Testis (tissue), 2 donors: ENCODE results near the gene RPL21.

Experiments used
- CTCF ChIP-seq, 3 experiments: fragments of 450-650 bp in 2 of 3; fragments of 200-600 bp in 1 of 3; sonication (generic) in 1 of 3; IDR thresholded peaks; one replicate each; pipeline ENCODE4 v1.5.1; 2016 to 2019; ENCODE audit warnings: antibody characterized with exemption in 3 of 3, mild to moderate bottlenecking in 2 of 3, moderate library complexity in 1 of 3
- POLR2A ChIP-seq: fragments of 450-650 bp; IDR thresholded peaks from one replicate; pipeline ENCODE4 v1.6.1; 2017; ENCODE audit warnings: antibody characterized with exemption, mild to moderate bottlenecking, moderate library complexity

- no peak for TF ChIP-seq POLR2A
- TF ChIP-seq CTCF (IDR thresholded peaks at IDR 0.05) = no peak
Measured at GRCh38 chr13:27203186-27203585, 48.2 kb upstream of the RPL21 start.
